GM19395 (cell line): Measurements from ENCODE around the gene RAB5A.
"Not testable (repeated sequence)": the region's sequence is repeated elsewhere in the genome, so short reads cannot be mapped to it uniquely, and the experiment has no call there.

Experiments
- ATAC-seq: cut with Tn5 transposase; IDR thresholded peaks from one replicate; pipeline ENCODE4 v1.9.1; 2021; ENCODE audit warnings: mild to moderate bottlenecking, moderate library complexity; ENCODE audit not compliant: unreplicated experiment

The RAB5A gene

DNA sequence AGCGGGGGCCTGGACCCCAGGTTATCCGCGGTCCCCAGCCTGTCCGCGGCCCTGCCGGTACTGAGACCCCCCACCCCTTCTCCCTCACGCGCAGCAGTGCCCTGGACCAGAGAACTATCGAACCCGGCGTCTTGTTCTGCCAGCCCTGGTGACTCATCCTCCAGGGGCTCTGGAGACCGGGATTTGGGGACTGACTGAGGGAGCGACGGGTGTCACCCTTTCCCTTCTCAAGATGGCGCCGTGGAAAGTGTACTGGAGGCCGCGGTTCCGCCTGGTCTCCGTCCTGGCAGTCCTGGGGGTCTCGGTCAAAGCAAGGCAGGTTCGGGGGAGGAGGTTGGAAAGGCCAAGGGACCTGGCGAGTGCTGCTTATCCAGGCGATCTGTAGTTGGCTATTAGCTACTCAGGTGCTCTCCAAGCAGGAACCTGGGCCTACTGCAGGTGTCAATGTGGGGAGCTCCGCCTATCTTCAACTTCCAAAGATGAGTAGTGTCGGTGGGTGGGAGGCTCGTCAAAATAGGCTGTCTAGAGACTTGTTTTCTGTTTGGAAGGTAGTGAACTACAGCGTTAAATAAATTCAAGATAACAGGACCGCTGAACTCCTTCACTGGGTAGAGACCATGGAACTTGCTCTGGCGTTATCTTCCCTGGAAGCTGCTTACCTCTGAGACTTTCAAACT, 790 bp downstream of the RAB5A start:
- peak; percentile 27 for ATAC-seq

DNA sequence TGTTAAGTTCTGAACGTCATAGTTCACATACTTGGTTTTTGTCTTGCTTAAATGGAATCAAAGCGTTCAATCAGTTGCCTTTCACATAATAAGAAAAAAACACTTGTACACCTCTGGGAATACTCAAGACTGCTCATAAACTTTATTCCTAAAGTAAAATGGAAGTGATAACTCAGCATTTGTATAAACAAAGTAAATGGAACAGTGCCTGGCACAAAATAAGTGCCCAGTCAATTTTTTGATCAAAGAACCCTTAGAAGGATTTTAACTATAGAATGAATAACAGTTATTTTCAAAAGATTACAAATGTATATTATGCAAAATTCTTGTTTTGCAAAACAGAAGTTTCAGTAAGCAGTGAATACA, 1.3 kb downstream of the RAB5A start:
- no peak for ATAC-seq

DNA sequence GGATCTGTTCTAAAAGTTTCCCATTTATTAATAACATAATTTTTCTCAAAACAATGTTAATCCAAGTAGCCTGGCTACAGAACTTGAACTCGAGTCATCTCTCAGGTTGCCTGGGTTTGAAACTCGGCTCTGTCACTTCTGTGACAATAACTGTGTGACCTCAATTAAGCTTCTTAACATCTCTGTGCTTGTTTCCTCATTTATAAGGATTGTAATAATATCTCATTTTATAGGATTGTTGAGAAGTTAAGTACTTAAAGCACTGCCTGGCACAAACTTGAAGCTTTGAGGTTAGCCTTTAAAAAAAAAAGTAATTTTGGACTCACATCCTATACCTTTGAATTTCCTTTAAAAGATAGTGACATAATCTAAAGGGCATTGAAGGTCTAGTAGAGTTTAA, 3.4 kb downstream of the RAB5A start:
- no peak for ATAC-seq

DNA sequence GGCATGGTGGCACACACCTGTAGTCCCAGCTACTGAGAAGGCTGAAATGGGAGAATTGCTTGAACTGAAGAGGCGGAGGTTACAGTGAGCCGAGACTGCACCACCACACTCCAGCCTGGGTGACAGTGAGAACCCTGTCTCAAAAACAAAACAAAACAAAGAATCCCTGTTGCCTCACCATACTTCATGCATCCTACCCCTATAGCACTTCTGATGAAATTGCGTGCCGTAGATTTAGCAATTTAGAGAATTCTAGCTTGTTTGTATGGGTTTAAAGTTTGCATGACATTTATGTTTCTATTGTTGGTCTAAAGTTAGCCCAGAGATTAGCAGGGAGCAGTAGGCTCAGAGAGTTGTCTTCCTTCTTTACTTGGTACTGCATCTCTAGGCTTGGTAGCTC, 7.8 kb downstream of the RAB5A start:
- ATAC-seq, result no peak

DNA sequence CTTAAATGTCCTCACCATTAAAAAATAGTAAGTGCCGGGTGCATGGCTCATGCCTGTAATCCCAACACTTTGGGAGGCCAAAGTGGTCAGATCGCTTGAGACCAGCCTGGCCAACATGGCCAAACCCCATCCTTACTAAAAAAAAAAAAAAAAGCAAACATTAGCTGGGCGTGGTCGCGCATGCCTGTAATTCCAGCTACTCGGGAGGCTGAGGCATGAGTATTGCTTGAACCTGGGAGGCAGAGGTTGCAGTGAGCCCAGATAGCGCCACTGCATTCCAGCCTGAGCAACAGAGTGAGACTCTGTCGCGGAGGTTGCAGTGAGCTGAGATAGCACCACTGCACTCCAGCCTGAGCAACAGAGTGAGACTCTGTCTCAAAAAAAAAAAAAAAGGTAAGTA, 10.5 kb downstream of the RAB5A start:
- ATAC-seq, result not testable (repeated sequence)

DNA sequence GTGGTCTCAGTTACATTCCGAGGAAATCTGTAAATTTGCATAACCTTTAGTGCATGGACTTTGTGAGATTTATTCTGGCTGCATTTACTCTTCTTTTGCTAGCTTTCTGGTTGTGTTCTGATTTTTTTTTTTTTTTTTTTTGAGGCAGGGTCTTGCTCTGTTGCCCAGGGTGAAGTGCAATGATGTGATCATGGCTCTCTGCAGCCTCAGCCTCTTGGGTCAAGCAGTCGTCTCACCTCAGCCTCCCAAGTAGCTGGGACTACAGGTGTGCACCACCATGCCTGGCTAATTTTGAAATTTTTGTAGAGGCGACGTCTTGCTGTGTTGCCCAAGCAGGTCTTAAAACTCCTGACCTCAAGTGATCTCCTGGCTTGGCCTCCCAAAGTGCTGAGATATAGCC, 12.6 kb downstream of the RAB5A start:
- ATAC-seq, result no peak

DNA sequence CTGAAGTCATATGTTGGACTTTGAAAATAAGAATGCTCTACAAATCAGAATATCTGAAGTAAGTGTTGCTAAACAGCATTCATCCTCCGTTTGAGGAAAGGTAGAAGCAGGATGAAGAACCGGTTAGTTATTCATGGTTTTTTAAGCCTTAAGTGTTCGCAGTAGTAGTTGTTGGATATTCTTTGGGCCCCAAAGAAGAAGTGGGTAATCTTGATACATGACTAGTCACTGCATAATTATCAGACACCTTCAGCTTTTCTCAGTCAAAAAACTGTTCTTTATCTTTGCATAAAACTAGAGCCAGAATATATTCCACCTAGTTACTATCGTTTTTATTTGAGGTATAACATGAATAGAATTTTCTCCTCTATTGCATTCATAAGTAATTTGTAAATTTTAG, 13.8 kb downstream of the RAB5A start:
- no peak for ATAC-seq

DNA sequence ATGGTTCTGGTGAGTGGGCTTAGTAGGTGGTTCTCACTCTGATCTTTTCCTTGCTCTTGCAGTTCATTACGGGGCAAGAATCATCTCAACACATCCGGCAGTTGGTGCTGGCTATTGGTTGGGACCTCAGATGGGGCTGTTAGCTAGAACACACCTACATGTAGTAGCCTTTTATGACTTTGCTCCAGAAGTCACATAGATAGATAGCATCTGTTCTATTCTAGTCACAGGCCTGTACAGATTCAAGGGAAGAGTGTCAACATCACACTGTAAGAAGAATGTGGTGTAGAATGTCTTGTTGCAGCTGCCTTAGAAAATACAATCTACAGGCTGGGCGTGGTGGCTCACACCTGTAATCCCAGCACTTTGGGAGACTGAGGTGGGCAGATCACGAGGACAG, 15.1 kb downstream of the RAB5A start:
- ATAC-seq, result no peak

DNA sequence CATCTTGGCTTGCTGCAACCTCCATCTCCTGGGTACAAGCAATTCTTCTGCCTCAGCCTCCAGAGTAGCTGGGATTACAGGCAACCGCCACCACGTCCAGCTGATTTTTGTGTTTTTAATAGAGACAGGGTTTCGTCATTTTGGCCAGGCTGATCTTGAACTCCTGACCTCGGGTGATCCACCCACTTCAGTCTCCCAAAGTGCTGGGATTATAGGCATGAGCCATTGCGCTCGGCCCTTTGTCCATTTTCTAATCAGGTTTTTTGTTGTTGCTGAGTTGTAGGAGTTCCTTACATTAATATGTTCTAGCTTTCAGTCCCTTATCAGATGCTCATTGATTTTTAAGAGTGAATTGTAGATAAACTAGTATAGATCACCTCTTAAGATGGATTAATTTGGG, 20.3 kb downstream of the RAB5A start:
- no peak for ATAC-seq

DNA sequence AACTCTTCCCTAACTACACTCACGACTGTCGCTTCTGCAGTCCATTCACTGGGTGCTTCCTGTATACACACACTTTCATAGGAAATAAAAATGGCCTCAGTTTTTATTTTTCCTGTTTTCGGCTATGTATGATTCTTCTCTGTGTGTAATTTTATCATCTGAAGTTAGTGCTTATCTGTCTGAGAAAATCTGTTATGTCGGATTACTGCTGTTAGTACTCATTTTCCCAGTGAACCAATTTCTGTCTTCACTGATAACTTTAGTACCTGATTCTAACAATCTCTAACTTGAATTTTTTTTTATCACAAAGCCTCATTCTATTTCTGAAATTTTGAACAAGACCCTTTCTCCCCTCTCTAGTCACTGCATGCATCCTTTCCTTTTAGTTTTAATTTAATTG, 20.9 kb downstream of the RAB5A start:
- no peak for ATAC-seq

DNA sequence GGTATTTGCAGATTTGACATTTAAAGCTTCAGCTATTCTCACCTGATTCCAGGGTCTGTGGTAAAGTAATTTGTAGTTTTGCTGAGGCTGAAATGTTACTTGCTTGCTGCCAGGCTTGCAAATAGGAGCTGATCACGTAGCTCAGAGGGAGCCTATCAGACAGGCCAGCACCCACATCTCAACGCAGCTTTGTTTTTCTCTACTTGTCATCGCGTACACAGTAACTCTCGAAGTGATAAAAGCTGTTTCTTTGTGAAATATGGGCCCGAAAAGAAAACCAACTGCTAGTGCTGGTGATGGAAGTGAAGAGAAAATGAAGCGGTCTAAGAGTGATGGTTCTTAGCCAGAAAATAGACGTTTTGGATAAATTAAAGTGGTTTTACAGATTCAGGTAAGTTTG, 23.4 kb downstream of the RAB5A start:
- no peak for ATAC-seq

DNA sequence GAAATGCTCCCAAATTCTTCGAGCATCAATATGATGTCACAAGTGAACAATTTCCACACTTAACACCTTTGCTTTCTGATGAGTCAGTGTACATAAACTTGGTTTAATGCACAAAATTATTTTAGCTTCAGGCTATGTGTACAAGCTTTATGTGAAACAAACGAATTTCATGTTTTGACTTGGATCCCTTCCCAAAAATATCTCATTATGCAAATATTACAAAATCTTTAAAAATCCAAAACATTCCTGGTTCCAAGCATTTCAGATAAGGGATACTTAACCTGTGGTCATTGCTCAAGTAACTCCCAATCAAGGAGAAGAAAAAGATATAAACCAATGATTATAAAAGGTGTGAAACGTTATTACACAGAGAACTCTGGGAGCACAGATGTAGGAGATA, 25.2 kb downstream of the RAB5A start:
- no peak for ATAC-seq

DNA sequence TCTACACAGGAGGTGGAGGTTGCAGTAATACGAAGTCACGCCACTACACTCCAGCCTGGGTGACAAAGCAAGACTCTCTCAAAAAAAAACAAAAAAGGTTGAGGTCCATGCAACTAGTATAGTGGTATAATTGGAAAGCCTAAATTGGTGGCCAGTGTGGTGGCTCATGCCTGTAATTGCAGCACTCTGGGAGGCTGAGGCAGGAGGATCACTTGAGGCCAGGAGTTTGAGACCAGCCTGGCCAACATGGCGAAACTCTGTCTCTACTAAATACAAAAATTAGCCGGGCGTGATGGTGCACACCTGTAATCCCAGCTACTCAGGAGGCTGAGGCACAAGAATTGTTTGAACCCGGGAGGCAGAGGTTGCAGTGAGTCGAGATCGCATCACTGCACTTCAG, 42.0 kb downstream of the RAB5A start:
- ATAC-seq, result not testable (repeated sequence)

DNA sequence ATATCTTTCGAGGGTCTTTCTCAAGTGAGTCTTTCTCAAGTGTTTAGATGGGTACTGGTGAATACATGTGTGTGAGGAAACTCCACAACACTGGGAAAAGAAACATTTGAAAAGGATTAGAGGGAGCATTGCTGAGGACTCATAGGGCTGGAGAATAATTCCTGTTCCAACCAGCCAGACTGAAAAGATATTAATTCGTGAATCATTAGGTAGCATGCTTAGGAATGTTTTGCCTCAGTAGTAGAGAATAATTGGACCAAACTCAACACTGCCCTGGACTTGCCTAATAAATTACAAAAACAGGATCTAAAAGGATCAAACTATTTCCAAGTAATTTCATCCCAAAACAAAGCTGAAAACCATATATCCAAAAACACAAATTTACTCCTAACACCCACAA, 47.9 kb downstream of the RAB5A start:
- no peak for ATAC-seq

DNA sequence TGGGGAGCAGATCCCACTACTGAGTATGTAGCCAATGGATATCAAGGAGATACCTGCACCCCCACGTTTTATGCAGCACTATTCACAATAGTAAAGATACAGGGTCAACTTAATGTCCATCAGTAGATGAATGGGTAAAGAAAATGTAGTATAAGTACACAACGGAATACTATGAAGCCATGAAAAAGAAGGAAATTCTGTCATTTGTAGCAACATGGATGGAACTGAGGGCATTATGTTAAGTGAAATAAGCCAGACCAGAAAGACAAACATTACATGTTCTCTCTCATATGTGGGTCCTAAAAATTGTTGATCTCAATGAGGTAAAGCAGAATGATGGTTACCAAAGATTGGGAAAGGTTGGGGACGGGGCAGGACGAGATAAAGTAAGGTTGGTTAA, 50.6 kb downstream of the RAB5A start:
- no peak for ATAC-seq

DNA sequence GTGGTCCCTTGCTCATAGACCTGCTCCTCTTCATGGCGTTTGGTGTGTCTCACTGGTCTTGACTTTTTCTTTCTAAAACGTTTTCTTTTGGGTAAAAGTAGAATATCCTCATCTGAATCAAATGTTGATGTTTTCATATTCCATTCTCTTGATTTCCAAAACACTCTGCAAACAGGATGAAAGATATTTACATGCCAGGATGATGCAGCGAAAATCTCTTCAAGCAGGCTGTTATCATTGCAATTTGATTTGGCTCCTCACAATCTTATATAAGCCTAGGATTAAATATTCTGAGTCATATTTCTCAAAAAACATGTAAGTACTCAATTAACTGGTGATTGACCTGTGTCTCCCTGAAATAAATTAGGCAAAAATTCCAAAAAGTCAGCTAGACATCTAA, 55.0 kb downstream of the RAB5A start:
- no peak for ATAC-seq

DNA sequence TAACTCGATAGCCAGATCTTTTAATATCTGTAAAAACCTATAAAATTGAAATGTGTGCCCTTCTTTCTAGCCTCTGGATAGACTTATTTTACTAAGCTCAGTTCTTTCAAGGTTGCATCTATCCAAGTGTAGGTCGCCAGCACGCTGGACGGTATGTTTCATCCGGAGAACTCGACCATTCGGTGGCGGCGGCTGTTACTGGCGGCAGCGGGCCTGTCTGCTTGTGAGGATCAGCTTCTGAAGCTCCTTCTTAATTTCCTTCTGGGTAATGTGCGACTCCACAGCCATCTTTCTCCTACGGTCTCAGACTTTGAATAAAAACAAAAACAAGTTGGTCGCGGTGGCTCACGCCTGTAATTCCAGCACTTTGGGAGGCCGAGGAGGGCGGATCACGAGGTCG, 61.1 kb downstream of the RAB5A start:
- no peak for ATAC-seq

DNA sequence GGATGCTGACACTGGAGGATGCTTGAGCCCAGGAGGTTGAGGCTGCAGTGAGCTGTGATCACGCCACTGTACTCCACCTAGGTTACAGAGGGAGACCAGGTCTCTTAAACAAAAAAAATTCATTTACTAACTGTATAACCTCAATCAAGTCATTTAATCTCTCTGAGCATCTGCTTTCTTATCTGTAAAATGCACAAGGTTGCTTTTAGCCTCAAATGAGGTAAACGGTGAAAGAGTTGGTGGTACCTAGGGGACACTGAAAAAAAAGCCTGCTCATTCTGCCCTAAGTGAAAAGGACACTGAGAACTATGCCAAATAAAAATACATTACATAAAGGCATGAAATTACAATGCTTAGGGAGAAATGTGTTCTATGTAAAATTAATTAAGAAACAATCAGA, 61.7 kb downstream of the RAB5A start:
- ATAC-seq, result no peak

DNA sequence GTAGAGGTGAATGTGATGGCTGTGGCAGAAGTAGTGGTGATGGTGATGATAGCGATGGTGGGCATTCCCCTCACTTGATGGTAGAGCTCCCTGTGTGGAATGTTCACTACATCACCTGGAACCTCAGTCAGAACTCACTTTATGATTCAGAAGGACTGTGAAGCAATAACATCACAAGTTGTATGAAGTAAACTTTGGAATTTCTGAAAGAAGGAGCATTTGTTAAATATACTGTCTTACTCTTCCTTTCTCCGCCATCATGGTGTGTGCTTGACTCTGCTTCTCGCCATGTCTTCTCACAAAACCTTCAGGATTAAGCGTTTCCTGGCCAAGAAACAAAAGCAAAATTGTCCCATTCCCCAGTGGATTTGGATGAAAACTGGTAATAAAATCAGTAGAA, 65.3 kb downstream of the RAB5A start, which contains the start of gene PP2D1:
Gene PP2D1, minus strand, starts transcription at position 101 of the 400 bp plus-strand sequence. CDS start 192 bp downstream, outside the sequence.
- ATAC-seq, result no peak

DNA sequence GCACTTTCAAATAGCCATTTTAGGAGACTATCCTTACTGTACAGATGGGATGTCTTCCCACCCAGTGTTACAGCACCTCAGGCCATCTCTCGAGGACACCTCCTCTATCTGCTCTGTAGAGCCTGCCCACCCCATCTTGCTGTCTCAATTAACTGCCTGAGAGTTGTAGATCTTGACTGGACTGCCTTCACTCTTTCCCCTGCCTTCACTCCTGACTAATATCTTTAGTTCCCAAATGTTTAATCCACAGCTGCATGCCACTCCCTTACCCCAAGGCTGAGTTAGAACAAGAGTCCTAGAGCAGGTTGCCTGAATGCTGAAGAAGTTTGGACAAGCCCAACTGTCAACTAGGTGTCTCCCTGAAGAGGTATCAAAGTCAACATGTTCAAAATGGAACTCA, 66.5 kb downstream of the RAB5A start:
- no peak for ATAC-seq

DNA sequence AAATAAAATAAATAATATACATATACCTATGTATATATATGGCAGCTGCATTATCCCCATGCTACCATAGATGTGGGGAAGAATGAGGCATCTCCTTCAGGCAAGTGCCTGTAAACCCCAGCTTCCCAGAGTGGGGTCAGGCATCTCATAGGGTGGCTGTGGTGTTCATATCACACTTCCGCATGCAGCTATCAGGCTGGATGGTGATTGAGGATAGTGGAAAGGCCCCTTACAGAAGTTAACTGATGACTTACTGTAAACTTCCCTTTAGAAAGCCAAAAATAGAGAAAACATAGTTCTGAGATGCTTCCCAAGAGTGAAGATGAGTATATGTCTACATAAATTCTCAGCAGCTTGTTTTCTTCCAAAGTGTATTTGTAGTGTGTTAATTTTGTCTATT, 68.6 kb downstream of the RAB5A start:
- no peak for ATAC-seq

DNA sequence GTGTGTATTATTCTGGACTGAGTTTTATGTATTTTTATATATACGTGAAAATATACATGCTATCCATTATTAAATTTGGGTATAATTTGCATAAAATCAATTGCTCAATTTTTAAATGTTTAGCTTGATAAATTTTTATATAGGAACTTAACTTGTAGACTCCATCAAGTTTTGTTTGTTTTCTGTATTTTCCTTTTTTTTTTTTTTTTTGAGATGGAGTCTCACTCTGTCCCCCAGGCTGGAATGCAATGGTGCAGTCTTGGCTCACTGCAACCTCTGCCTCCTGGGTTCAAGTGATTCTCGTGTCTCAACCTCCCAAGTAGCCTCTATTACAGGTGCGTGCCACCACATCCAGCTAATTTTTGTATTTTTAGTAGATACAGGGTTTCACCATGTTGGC, 69.2 kb downstream of the RAB5A start:
- ATAC-seq, result not testable (repeated sequence)

DNA sequence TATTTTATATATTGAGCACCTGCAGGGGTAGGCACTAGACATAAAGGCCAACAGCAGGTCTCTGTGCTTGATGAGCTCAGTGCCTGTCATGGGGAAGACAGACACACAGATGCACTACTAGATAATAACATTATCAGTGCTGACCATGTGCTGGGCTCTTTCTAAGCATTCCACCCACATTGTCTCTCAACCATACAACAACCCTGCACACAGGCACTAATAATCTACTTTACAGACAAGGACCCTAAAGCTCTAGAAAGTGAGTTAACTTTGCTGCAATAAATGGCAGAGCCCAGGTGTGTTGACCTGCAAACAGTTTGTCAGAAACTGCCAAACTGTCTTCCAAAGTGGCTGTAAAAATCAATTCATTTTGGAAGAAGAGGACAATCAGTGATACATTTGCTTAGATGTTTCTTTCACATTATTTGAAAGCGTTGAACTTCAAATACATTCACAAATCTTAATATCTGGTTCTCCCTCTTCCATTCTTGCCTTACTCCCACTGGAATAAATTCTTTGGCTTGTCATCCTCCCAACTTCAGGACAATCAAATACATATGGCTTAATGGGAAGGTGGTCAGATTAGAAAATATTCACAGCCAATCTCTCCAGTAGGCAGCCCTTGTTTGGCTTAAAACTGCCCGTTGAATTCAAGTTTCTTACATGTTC, 76.2 kb downstream of the RAB5A start:
- no peak for ATAC-seq
